Skin epidermis (tissue), 12 donors: ENCODE measurements around the gene PLAC8L1.
"Not testable (repeated sequence)": the region's sequence is repeated elsewhere in the genome, so short reads cannot be mapped to it uniquely, and the experiment has no call there.

ENCODE experiments used
- H3K27ac ChIP-seq, 21 experiments: fragments of 200-600 bp; sonication (generic) in 11 of 21; one replicate each; pipeline ENCODE4 v1.5.0; 2020; ENCODE audit warnings: mild to moderate bottlenecking in 3 of 21, inconsistent platforms in 2 of 21, moderate library complexity in 2 of 21
- H3K4me3 ChIP-seq, 7 experiments: fragments of 200-600 bp; sonication (generic) in 2 of 7; one replicate each; pipeline ENCODE4 v1.5.0; 2020; ENCODE audit warnings: inconsistent platforms in 2 of 7, mild to moderate bottlenecking in 2 of 7, moderate library complexity in 1 of 7

PLAC8L1 gene

GRCh38 chr5:146105477-146105876, at the start of gene PLAC8L1:
TSS of gene PLAC8L1 (minus strand) at chr5:146105577. CDS start at chr5:146104311, 1,266 bp downstream.
- no peak within 1 kb of the TSS for H3K4me3 ChIP-seq

GRCh38 chr5:146151970-146152369, 46.6 kb upstream of the PLAC8L1 start:
- Histone ChIP-seq H3K4me3 (no peak overlapping the region), H3K27ac (no peak overlapping the region)

More at GRCh38 chr5:146105477-146105876, at the start of gene PLAC8L1:
- no peak within 1 kb of the TSS for H3K27ac ChIP-seq

DNA sequence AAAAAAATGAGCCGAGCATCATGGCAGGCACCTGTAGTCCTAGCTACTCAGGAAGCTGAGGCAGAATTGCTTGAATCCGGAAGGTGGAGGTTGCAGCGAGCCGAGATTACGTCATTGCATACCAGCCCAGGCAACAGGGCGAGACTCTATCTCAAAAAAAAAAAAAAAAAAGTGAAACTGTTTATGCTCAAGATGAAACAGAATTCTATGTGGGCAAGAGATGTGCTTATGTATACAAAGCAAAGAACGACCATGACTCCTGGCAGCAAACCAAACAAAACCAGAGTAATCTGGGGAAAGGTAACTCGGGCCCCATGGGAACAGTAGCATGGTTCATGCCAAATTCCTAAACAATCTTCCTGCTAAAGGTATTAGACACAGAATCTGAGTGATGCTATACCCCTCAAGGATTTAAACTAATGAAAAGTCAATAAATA, 32.6 kb upstream of the PLAC8L1 start:
- H3K27ac ChIP-seq, result peak overlapping the region in 1 of 21 experiments; percentile 11
- H3K4me3 ChIP-seq, result no peak overlapping the region

- Histone ChIP-seq H3K27ac (no peak overlapping the region), H3K4me3 (no peak overlapping the region)
These were observed 25.2 kb upstream of the PLAC8L1 start for GRCh38 chr5:146130440-146131045.

DNA sequence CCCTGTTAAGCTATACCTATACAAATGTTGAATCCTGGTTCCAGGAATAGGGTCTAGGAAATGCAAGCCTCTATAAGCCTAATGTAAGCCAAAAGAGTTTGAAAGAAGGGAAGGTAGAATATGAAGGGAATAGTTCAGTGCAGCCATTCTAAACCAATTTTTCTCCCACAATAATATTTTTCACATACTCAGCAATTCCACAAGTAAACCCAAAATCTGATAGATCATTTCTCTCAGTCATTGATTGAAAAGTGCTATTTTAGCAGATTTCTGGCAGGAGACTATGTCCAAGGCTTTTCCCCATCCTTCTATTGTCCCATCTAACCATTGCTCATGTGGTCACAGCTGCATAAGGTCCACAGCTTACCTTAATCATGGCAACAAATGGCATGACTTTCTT, 20.7 kb upstream of the PLAC8L1 start:
- Histone ChIP-seq H3K4me3 (no peak overlapping the region), H3K27ac (peak overlapping the region in 1 of 21 experiments; percentile 17)

DNA sequence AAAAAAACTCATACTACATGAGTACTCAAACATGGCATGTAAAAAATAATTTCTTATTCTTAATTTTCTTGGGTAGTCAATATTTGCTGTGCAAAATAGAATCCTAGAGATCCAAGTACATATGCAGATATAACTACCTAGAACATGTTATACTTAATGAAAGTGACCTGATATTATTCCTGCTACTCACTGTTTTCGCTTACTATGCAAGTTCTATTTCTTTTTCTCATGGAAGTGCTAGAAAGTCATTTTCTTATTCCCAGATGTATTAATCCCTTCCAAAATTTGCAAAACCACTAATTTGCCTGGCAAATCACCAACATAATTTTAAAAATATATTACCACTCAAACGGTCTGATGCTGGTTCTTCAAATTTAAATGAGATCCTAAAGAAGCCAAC, 19.2 kb upstream of the PLAC8L1 start:
- no peak overlapping the region for H3K27ac ChIP-seq
- H3K4me3 ChIP-seq, result no peak overlapping the region

- H3K4me3 ChIP-seq, H3K27ac ChIP-seq: not testable (repeated sequence)
These were observed 16.1 kb upstream of the PLAC8L1 start for GRCh38 chr5:146121451-146121850.

GRCh38 chr5:146118322-146118721, 12.9 kb upstream of the PLAC8L1 start:
- Histone ChIP-seq H3K4me3 (no peak overlapping the region), H3K27ac (no peak overlapping the region)

- not testable (repeated sequence) for H3K4me3 ChIP-seq, H3K27ac ChIP-seq
These were observed 11.8 kb upstream of the PLAC8L1 start for GRCh38 chr5:146117216-146117615.

DNA sequence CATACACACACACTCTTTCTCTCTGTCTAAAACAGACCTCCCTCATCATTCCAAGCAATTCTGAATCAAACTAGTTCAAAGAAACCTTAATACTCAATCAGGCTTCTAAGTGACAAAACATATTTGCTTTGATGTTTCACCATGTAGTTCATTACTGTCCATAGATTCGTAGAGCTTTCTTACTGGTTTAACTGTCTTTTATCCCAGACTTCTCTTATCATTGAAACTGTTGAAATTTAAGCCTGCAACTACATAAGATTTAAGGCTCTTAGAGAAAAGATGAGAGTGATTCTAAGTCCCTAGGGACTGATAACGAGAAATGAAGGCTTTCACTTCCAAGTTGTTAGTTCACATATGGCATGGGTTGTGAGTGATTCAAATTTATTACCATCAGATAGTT, 11.0 kb upstream of the PLAC8L1 start:
- Histone ChIP-seq H3K4me3 (no peak overlapping the region), H3K27ac (no peak overlapping the region)

- Histone ChIP-seq H3K27ac (no peak overlapping the region), H3K4me3 (no peak overlapping the region)
These were observed 7.1 kb upstream of the PLAC8L1 start for GRCh38 chr5:146112476-146112875.

DNA sequence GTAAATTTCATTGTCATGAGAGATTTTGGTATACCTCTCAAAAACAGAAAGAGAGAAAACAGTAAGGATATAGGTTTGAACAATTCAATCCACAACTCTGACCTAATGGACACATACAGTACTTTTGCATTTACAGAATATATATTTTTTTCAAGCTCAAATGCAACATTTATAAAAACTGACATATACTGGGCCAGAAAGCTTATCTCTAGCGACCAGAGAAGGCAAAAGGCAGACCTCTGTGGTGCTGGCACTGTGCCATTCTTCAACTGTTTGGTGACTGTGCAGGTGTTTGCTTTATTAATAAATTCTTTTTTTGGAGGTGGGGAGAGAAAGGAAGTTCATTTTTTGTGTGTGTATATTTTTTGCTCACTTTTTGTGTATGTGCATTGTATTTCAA, 6.0 kb upstream of the PLAC8L1 start:
- Histone ChIP-seq H3K27ac (no peak overlapping the region), H3K4me3 (no peak overlapping the region)

GRCh38 chr5:146109379-146109778, 4.0 kb upstream of the PLAC8L1 start:
- Histone ChIP-seq H3K4me3 (no peak overlapping the region), H3K27ac (no peak overlapping the region)

DNA sequence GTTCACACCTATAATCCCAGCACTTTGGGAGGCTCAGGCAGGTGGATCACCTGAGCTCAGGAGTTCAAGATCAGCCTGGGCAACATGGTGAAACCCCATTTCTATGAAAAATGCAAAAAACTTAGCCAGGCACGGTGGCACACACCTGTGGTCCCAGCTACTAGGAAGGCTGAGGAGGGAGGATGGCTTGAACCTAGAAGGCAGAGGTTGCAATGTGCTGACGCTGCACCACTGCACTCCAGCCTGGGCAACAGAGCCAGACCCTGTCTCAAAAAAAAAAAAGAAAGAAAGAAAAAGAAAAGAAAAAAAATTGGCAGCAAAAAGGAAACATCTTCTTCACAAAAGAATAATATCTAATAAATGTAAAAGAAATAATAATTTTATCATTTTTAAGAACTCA, 3.5 kb upstream of the PLAC8L1 start:
- H3K4me3 ChIP-seq, H3K27ac ChIP-seq: not testable (repeated sequence)

GRCh38 chr5:146107901-146108300, 2.5 kb upstream of the PLAC8L1 start:
- H3K4me3 ChIP-seq, result no peak overlapping the region
- H3K27ac ChIP-seq, result no peak overlapping the region

GRCh38 chr5:146103594-146103993, 1.8 kb downstream of the PLAC8L1 start:
- Histone ChIP-seq H3K4me3 (no peak overlapping the region), H3K27ac (no peak overlapping the region)

DNA sequence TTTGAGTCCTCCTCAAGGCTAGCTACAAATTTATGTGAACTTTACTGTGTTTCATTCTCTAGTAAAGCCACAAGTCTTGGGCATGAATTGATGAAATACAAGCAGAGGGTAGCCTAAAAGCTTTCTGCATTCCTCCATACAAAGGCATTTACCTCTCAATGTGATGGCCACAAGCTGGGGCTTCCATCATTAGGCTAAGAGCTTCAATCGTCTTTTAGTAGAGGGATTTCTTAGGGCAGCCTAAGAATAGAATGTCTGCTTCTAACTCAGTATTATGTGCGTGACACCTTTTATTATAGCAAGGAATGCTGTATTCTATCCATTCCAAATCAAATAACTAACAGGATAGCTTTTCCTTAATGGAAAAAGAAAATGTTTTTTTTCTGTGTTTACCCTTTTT, 3.7 kb downstream of the PLAC8L1 start:
- no peak overlapping the region for H3K27ac ChIP-seq
- no peak overlapping the region for H3K4me3 ChIP-seq

DNA sequence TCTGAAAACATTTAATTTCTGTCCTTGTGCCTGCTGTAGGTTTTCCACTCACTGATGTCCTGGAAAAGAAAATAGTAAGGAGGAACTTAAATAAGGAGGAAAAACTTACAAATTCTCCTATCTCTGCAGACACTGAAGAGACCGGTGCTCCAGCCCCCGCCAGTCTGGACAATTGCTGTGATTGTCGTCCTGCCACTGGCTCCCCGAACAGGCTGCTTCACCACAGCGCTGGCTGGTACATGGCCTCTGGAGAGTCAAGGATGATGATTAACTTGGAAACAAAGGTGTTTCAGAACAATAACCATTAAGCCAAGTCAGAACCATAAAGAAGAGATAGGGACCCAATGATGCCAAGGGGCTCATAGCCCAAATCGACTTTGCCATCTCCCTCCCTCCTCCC, 7.3 kb downstream of the PLAC8L1 start:
- Histone ChIP-seq H3K27ac (no peak overlapping the region), H3K4me3 (no peak overlapping the region)

DNA sequence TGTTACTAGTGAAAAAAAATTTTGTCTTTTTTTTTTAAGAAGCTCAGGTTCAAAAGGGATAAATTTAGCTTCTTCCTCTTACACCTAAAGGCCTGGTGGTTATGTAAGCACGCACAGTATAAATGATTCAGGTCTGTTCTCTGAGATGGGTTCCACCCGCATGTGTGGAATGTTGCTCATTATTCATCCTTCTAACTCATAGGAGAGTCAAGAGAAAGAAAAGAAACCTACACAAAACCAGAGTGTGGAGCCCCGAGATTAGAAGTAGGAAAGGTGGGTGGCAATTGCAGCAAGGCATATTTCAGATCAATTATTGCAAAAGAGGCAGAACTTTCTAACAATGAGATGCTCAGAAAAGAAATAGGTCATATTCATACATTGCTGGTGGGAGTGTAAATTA, 13.5 kb downstream of the PLAC8L1 start:
- H3K4me3 ChIP-seq, result no peak overlapping the region
- H3K27ac ChIP-seq, result no peak overlapping the region

DNA sequence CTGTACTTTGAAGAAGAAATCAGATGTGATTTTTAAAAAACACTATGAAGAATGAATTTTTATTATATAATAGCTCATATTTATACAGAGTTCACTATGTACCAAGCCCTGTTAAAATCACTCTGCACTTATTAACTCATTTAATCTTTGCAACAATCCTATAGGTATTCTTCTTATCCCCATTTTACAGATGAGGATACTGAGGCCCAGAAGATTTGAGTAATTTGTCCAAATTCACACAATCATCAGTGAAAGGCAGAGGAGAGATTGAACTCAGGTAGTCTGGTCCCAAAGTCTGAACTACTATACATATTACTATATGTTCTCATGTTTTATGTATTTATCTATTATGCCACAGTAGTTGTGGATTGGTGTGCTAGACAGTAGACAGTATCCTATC, 16.1 kb downstream of the PLAC8L1 start:
- Histone ChIP-seq H3K4me3 (no peak overlapping the region), H3K27ac (no peak overlapping the region)

- Histone ChIP-seq H3K27ac (no peak overlapping the region), H3K4me3 (no peak overlapping the region)
These were observed 17.3 kb downstream of the PLAC8L1 start for GRCh38 chr5:146088098-146088497.

- Histone ChIP-seq H3K27ac (no peak overlapping the region), H3K4me3 (no peak overlapping the region)
These were observed 21.0 kb downstream of the PLAC8L1 start for GRCh38 chr5:146084376-146084775.
